ENCODE data around the gene NEK1. TPM values are rescaled to one million over a fixed set of nuclear protein-coding genes. Genes with fewer than 3 reads are reported as not detected.
"Not testable (repeated sequence)": the region's sequence is repeated elsewhere in the genome, so short reads cannot be mapped to it uniquely, and the experiment has no call there.

Gene NEK1
- total RNA-seq, 1 donor from 2014 or later, result 6.9 TPM

DNA sequence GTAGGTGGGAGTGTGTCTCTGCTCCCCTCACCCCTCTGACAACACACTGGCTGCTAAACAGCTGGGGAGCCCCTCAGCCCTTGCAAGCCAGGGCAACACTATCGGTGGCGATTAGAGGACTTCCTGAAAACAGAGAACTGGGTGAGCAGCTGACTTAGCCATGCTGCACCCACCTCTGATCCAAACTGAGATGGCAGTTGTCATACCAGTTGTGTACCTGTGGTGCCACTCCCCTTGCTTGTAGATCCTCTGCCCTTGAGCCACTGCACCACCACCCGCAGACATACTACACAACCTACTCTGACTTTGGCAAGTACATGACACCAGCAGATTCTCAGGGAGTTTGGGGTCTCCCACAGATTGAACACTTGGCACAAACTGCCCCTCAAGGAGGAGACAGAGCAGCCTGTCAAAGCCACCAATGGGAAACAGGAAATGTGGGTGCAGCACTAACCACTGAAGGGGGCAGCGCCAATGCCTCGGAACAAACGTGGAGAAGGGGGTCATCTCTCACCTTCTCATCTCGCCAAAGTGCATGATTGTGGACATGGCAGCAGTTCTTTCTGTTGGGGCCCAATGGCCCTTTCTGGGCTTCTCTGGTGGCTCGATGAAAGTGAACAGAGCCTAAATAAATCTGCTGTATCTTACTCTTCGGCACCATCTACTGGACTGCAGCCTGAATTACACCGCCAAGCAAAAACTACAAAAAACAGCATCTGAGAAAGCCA is 119.8 kb downstream of the NEK1 start:
- peak; percentile 86 for ATAC-seq

DNA sequence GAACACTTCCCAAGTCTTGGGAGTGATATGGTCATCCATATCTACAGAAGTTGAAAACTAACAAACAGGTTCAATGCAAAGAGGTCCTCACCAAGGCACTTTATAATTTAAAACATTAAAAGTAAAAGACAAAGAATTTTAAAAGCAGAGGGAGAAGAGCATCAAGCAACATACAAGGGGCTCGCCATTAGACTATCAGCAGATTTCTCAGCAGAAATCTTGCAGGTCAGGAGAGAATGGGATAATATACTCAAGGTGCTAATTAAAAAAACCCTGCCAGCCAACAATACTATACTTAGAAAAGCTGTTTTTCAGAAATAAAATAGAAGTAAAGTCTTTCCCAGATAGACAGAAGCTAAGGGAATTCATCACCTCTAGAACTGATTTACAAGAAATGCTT is 121.2 kb downstream of the NEK1 start:
- no peak for ATAC-seq

DNA sequence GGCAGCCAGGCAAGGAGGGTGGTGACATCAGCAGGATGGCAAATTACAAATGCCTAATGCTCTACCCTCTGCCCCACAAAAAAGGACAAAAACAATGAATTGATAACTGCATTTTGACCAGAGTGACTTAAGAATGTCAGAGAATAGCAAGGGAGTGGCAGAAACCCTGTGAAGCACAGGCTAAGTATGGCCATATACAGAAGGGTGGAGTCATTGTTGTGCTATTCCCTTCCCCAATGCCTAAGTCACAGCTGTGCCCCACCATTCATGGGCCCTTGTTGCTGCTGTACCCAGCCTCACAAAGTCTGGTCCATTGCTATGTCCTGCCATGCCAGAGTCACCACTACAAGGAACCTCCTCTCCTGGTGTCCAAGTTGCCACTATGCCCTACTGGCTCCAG is 123.1 kb downstream of the NEK1 start:
- ATAC-seq, result no peak

DNA sequence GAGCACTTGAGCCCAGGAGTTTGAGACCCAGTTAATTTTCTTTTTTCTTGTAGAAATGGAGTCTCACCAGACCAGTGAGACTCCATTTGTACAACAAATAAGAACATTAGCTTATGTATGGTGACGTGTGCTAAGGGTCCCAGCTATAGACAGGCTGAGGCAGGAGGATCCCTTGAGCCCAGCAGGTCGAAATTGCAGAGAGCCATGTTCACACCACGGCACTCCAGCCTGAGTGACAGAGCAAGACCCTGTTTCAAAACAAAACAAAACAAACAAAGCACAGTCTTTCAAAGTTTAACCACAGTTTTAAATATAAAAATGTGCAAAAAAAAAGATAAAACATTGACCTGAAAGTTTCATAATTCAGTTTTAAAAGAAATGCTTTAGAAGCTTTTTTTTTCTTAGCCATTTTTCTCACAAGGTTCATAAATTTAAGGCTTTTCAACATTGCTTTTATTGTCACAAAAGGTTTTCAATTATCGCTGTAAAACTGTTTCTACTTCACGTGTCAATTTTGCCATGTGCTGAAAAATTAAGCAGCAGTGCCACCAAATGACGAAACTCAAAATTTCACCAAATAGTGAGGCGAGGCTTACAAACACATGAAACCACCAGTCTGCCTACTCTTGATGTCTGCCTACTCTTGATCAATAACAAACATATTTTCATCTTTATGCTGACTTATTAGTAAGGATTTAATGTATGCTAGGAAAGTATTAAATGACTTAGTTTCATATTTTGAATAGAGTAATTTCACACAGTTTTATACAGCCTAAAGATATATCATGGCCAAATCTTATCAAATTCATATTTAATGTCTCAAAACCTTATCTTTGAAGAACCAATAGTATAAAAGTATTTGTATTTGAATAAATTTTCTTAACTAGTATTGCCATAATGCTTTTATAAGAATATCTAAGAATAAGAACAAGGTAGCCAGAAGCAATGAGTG is 126.3 kb downstream of the NEK1 start:
- no peak for ATAC-seq

GRCh38 chr4:169485086-169485485 is 127.3 kb downstream of the NEK1 start:
- ATAC-seq, result no peak

GRCh38 chr4:169484485-169484884 is 127.9 kb downstream of the NEK1 start:
- ATAC-seq, result no peak

DNA sequence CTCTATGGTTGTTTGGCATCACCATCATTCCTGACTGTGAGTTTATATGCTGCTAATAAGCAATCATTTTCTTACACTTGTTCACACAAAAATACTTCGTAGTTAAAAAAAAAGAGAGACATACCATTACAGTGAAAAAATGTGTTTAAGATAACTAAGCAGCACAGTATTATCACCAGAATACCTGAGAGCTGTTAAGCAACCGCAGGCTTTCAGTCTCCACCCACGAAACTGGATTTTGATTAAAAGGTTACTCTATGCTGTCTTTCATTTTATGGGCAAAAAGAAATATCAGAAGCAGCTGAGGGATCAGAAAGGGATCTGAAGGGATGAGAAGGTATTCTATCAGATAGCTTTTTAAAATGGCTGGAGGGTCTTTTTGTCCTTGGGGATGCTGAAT is 148.3 kb downstream of the NEK1 start:
- no peak for ATAC-seq

- ATAC-seq, result no peak
These were observed 152.3 kb downstream of the NEK1 start for GRCh38 chr4:169460081-169460480.

- ATAC-seq, result no peak
These were observed 153.8 kb downstream of the NEK1 start for GRCh38 chr4:169458575-169458974.

DNA sequence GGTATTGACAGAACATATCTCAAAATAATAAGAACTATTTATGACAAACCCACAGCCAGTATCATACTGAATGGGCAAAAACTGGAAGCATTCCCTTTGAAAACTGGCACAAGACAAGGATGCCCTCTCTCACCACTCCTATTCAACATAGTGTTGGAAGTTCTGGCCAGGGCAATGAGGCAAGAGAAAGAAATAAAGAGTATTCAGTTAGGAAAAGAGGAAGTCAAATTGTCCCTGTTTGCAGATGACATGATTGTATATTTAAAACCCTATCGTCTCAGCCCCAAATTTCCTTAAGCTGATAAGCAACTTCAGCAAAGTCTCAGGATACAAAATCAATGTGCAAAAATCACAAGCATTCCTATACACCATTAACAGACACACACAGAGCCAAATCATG is 159.7 kb downstream of the NEK1 start:
- not testable (repeated sequence) for ATAC-seq

GRCh38 chr4:169448935-169449334 is 163.4 kb downstream of the NEK1 start:
- ATAC-seq, result not testable (repeated sequence)

DNA sequence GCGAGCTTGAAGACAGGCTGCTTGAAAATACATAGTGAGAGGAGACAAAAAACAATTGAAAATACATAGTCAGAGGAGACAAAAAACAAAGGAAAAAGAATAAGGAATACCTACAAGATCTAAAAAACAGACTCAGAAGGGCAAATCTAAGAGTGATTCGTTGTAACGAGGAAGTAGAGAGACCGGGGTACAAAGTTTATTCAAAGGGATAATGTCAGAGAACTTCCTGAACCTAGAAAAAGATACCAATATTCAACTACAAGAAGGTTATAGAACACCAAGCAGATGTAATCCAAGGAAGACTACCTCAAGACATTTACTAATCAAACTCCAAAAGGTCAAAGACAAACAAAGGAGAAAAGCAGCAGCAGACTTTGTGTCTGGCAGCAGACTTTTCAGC is 165.6 kb downstream of the NEK1 start:
- no peak for ATAC-seq

GRCh38 chr4:169443748-169444147 is 168.6 kb downstream of the NEK1 start:
- ATAC-seq, result no peak

DNA sequence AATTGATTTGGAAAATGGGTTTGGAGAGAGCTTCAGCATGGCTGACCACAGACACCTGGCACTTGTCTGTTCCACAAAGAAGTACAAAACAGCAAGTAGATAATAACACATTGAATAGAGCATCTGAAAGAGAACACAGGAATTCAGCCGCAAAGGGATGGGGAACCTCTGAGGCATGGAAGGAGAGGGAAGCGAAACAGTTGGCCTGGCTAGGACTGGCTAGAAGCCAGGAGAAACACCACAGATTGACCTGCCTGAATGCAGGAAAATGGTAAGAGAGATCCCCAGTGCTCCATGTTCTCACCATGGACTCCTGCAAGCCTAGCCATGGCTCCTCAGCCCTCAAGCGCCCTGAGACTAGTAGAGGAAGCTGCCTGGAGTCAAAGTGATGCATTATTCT is 171.9 kb downstream of the NEK1 start:
- no peak for ATAC-seq

DNA sequence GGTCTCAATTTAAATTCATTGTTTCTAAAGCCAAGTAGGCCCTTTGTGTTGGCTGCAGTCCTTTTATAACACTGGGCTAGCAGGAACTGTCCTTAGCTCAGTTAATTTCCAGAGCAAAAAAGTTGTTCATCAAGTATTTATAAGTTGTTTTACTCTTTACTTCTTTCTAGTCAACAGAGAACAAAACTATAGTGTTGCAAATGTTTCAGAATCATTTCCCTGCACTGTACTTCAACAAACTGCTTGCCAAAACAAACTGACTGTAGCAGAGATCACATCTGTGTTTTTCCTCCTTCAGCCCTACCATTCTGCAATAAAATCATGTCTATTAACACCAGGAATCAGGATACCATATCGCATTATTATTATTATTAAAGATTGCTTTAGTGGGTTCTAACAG is 173.1 kb downstream of the NEK1 start:
- no peak for ATAC-seq

- no peak for ATAC-seq
These were observed 174.3 kb downstream of the NEK1 start for GRCh38 chr4:169438057-169438480.

DNA sequence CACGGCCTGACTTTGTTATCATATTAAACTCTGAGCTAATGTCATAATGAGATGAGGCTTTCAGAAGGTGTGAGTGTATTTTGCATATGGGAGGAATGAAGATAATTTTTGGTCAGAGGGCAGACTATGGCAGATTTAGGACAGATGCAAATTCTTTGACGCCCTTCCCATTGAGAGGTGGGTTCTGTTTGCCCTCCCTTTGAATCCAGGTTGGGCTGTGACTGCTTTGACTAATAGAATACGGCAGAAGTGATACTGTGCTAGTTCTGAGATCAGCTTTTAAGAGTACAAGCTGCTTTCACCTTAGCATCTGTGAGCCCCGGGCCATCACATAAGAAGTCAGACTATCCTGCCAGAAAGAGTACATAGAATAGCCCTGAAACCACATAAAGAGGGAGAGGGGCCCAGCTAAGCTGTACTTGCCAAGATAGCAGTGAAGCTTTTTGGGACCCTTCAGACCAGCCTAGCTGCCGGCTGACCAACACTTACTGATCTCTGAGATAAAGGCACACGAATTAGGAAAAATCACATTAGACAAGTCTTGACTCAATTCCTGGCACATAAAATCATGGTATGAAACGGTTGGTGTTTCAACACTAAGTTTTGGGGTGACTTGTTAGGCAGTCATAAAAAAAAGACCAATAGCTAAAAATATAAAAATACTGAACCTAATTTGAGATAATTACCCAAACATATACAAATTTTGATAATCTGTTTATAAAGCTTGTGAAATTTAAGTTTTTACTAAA is 174.9 kb downstream of the NEK1 start:
- no peak for ATAC-seq

DNA sequence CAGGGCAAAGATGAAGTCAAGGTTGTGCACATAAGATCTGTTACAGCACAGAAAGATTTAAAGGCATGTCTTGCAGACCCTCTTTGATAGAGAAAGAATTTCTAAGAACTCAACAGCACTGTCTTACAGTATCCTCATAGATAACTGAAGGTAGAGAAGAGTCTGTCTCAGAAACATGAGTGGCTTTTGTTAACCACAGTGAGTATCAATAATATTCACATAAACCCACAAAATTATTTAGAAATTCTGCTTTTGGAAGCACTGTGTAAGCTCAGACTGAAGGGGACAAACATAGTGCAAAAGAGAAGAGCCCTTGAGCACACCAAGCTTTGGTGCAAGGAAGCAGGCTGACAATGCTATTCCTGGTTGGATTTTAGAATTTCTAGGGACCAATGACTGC is 175.6 kb downstream of the NEK1 start:
- no peak for ATAC-seq

- no peak for ATAC-seq
These were observed 184.0 kb downstream of the NEK1 start for GRCh38 chr4:169428376-169428775.

GRCh38 chr4:169427727-169428126 is 184.7 kb downstream of the NEK1 start:
- ATAC-seq, result not testable (repeated sequence)

DNA sequence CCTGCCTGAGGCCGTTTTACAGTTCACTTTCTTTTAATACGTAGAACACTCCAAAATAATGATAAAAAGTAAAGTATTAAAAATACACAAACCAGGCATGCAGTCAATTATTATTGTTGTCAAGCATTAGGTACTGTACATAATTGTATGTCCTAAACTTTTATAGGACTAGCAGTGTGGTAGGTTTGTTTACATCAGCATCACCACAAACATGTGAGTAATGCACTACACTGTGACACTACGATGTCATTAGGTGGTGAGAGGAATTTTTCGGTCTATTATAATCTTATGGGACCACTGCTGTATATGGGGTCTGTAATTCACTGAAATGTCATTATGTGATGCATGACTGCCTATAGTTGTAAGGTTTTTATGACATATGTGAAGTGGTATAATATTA is 192.1 kb downstream of the NEK1 start:
- ATAC-seq, result no peak

DNA sequence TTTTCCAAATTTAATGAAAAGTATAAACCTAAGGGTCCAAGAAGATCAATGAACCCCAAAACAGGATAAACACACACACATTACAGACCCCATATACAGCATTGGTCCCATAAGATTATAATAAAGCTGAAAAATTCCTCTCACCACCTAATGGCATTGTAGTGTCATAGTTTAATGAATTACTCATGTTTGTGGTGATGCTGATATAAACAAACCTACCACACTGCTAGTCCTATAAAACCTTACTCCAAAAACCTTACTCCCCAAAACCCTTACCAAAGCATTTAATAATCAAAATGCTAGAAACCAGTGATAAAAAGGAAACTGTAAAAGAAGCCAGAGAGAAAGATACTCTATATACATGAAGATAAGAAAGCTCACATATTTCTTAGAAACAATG is 193.5 kb downstream of the NEK1 start:
- ATAC-seq, result no peak

DNA sequence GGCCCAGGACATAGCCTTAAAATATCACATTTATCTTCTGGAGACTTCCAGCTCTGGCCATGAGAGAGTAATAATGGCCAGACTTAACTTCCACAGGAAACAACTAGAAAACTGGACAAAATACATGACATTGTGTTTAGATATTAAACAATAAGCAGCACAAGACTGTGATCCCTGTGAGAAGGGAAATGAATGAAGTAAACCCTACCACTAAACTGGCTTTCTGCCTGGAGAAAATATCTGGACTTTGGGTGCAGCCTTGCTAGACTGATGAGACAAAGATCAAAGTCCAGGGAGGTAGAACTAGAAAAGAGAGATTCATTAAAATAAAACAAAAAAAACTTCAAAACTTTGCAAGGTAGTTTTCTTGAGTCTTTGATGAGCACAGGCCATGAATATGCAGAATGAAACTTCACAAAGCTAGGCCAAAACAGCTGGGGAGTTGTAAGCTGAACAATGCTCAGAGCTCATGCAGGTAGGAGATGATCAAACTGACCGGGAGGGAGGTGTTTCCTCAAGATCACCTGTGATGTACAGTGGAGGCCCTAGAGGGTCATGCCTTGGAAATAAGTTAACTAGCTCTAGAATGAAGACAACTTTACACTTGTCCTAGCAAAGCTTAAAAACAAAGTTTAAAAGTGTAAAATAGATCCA is 194.6 kb downstream of the NEK1 start:
- no peak for ATAC-seq

All from esophagus mucosa (tissue), 1 donor.